NCI-H2107 treated with DMSO at 0.1 percent for 48 hours (cell line): ENCODE measurements around the gene UBASH3B.

ENCODE experiments used
- DNase-seq: peaks from one replicate; lab custom pipeline; 2025; ENCODE audit not compliant: unreplicated experiment; lab: John Stamatoyannopoulos, UW

UBASH3B gene

DNA sequence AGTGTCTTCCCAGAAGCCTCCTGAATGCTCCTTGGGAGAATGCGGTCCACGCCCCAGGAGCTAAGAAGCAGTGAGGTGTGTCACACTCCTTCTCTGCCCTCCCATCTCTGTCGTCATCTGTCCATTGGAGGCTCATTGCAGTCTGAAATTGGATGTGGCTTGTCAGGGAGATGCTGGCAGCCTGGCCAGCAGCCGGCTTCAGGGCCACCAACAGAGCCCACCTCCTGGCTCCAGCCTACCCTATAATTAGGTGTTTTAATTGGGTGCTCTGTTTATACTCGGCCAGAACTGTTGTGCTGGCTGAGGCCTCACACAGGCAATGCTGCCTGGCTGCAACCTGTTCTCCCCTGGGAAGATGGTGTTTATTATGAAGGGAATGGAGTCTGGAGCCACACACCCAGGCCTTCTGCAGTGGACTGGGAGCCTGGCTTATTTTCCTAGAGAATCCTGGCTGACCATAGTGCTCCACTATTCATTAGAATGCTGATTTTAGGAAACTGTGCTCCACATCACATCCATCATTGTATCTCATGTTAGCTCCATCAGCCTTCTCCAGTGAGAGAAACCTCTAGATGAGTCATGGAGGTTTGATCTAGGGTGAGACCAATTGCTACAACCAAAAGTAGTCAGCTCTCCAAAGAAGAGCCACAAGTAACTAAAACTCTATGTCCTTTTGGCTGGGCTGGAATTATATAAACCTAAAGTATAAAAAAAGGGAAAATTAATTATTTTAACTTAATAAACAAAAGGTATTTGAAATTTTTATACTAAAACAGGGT lies 96.0 kb downstream of the UBASH3B start:
- DNase-seq = no peak

DNA sequence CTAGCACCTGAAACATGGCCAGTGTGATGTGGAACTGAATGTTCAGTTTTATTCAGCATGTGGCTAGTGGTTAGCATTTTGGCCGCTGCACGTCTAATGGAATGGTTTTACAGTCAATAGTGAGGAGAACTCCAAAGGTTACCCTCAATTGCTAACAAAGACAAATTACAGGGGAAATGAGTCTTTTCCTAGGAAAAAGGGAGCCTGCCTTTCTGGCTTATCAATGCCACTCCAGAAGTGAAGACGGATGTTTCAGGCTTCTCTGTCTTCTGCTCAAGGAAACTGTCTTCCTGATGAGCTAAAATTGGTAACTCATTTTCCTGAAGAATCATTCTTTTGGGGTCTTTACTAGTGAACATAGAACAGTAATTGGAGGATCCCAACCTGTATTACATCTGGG lies 98.5 kb downstream of the UBASH3B start:
- no peak for DNase-seq

DNA sequence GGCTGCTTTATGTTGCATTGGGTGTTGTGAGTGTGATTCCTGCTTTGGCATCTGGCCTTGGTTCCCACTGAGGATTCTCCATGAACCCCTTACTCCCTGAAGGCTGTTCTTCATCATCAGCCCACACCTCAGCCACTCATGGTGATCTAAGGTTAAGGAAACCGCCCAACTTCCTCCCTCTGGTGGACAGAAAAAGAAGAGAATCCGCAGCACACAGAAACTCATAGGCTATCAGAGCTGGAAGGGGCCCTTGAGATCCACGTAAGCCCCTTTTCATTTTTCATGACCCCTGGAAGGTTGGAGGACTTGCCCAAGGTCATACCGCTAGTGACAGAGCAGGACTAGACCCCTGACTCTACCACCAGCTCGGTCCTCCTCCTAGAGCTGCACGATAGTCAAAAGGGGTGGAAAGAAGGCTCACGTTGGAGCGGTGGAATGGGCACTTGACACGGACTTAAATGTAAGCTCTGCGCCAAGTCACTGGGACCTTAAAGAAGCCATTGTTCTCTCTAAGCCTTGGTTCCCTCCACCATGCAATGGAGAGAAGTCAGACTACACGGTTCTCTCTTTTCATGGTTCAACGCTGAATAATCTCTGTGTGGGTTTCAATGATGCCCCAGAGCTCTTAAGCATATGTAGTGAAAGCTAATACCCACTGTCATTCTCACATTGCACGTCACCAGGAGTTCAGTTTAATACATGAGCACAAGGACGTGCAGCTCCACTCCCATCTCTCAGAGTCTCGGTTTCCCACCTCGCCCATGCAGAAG lies 99.2 kb downstream of the UBASH3B start:
- no peak for DNase-seq

DNA sequence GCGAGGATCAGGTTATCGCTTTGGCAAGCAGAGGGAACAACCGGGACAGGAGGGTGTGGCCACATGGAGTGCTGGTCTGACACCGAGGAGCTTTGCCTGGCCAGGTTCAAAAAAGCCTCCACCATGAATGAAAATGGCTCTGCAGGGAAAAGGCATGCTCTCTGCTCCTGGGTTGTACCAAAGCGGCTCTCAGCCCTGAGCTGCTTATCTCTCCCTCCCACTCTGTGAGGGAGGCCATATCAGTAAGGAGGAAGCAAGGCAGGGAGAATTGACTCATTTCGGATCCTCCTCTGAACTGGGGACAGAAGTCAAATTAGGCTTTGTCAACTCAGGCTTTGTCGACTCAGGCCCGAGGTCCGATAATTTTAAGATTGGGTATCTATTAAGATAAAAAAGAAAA lies 99.9 kb downstream of the UBASH3B start:
- no peak for DNase-seq

DNA sequence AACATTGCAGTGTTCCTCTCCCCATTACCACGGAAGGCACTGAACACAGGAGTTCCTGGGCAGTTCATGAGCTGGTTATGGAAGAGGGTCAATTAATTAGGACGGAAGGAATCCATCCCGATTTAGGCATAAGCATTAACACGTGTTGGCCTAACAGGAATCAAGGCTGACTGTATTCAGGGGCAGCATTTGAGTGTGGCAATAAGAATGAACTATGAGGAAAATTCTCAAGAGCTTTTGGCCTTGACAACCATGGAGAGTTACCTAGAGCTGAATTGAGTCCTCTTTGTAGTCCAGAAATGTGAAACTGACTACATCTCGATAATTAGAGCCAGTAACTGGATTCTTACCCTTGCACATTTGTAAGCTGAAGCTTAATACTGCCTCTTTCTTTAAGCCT lies 100.4 kb downstream of the UBASH3B start:
- DNase-seq = no peak

DNA sequence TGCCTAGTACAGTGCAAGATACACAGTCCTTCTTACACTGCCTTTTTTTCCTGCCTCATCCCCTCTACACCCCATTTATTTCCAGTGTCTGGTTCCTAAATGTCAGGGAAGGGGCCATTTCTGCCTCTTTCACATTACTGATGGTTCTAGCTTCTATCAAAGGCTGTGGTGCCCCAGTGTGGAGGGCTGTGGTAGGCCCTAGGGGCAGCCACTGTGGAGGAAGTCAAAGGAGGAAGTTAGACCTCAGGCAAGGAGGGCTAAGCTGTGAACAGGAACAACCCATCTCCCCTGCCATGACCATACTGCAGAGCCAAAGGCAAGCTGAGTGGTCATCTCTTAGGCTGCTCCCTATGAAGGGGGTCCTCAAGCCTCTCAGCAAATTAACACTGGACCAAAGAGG lies 100.9 kb downstream of the UBASH3B start:
- DNase-seq = no peak

DNA sequence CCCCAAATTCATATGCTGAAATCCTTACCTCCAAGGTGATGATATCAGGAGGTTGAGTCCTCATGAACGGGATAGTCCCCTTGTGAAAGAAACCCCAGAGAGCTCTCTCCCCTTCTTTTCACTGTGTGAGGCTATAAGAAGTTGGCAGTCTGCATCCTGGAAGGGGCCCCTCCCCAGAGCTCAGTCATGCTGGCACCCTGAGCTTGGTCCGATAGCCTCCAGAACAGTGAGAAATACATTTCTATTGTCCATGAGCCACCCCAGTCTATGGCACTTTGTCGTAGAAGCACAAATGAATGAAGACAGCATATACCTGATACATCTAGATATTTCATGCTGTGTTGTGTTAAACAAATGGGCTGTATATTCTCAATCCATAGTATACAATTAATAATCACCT lies 101.7 kb downstream of the UBASH3B start:
- DNase-seq = no peak

DNA sequence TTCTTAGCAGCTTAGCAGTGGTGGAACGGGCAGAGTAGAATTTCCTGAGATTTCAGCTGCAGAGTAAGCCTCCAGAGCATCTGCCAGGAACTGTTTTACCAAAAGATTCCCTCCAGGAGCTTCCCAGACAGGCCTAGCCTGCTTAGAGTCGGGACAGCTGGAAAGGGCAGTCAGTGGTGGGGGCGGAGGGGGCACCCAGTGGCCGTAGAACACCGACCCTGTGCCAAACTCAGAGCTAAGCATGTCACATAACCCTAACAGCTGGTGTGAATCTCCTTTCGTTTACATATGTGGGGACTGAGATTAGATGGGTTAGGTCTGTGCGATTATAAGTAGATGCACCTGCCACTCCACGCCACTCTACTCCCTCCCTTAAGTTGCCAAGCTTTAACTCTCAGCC lies 102.8 kb downstream of the UBASH3B start:
- DNase-seq = no peak

DNA sequence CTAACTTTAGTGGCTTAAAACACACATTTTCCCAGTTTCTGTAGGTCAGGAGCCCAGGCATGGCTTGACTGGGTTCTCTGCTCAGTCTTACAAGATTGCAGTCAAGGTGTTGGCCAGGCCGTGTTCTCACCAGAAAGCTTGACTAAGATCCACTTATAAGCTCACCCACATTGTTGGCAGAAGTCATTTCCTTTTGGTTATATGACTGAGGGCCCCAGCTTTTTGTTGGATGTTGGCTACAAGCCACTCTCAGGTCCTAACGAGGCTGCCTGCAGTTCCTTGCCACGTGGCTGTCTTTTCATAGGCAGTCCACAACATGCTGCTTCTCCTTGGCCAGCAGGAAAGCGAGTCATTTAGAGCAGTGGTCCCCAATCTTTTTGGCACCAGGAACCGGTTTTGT lies 103.5 kb downstream of the UBASH3B start:
- DNase-seq = no peak

DNA sequence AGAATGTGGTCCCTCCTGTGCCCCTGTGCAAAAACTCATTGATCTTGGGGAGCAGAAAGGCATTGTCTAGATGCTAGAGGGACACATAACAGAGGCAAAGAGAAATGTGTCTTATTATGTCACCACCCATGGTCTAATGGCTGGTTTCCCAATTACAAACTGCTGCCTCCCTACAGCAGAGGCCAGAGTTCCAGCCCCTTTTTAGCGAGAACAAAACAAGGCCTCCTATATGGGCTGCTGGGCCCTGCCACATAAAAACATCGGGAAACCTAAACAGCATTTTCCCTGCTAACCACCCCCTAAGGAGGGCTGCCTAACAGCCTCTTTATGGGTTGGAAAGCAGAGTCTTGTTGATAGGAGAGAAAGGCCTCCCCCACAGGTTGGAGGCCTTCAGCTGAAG lies 107.6 kb downstream of the UBASH3B start:
- DNase-seq = no peak

DNA sequence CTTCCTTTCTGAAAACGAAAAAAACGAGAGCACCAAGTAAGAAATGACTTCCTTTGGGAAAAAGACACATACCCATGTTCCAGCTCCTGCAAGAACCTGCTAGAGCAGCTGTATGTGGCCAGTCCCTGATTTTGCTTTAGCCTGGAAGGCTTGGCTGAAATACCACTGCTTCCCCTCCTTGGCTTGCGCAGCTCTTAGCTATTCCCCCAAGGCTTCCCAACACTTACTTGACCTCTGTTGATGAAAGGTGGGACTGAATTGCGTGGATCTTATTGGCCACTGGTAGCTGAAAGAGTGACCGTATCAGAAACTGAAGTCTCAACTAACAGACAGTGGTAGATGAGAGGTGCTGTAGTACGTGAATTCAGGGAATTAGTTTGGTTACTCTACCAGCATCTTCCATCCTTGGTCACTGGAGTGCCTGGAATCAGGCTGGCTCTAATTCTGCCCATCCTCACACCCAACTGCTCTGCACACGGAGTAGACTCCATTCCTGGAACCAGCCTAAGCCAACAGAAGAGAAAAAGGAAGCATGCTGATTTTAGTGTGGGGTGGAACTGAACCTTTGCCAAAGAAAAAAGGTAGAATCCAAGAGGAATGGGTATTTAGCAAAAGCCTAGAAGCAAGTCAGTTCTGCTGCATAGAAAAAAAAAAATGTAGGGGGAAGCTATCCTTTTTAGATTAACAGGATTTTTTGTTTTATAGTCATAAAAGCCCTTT lies 109.0 kb downstream of the UBASH3B start:
- no peak for DNase-seq

DNA sequence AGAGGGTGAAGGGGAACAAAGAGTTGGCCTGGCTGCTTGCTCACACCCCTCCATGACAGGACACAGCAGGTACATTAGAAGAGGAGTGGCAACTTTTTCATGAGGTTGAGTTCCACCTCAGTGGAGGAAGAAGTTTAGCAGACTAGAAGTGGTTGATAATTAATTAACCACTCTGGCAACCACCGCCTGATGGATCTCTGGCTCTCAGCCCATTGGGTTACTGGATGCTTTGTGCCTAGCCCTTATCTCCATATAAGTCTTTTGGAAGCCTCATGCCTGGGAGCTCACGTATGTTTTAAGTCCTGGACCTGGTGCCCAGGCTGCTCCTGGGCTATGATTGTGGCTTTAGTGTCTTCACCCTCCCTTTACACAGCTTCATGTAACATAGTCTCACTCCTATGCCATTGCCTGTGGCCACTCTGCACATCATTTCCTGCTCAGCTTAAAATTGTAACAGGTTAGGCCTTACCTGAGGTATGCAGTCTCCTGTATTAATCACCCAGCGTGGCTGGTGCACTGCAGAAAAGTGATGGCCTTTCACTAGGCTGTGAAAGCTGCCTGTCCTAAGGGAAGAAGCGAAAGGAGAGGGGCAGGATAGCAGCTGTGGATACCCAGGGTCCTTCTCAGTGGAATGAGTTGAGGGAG lies 110.1 kb downstream of the UBASH3B start:
- DNase-seq = no peak

DNA sequence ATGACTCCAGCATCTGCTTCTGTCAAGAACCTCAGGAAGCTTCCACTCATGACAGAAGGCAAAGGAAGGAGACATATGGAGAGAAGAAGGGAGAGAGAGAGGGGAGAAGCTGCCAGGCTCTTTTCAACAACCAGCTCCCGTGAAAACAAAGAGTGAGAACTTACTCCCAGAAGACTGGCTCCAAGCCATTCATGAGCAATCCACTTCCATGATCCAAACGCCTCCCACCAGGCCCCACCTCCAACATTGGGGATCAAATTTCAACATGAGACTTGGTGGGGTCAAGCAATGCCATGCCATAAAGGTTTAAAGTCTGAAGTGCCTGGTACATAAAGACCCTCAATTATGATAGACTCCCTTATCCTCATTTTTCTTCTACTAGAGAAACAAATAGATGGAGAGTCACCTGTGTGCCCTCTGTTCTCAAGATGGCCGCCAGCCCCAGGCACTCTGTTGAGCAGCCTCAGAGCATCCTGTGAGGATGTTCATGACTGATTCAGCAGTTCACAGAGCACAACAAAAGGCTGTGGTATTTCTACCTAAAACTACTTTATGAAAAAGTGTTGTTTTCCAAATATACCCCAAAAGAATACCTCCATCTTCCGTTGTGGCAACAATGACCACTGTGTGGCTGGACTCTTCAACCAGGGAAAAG lies 113.7 kb downstream of the UBASH3B start:
- no peak for DNase-seq

DNA sequence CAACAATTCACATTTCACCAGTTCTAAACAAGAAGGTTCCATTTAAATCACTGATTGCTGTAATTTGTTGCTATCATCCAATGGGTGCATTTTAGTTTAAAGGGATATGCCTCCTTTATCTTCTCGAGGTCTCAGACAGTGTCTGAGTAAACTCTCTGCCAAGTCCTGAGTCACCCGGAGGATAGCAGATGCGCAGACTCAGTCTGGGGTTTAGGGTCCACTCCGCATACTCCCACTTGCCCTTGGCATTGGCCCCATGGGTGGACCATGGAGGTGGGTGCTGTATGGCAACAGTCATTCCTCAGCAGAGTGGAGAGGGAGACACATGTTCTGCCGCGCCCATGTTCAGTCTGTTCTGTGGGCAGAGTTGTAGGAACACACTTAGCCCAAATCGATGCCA lies 117.4 kb downstream of the UBASH3B start:
- no peak for DNase-seq

DNA sequence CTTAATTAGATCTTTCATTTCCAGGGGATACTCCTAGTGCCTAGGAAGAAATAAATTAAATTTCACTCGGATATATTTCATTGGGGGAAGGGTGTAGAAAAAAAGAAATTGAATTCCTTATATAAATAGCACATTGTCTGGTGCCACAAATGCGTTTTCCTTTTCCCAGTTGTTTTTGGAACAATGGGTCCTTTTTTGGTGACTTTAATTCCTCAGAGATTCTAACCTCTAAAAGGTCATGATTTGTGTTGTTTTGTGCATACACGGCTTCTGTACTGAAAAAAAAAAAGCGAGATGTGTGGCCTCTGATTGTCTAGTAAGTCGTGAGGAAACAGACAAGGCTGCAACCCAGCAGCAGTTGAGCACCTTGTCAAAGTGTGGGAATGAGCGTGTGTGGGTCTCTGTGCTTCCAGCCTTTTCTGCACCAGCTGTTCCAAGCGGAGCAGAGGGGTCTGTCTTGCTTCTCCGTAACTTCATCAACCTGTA lies 118.3 kb downstream of the UBASH3B start:
- DNase-seq = no peak

DNA sequence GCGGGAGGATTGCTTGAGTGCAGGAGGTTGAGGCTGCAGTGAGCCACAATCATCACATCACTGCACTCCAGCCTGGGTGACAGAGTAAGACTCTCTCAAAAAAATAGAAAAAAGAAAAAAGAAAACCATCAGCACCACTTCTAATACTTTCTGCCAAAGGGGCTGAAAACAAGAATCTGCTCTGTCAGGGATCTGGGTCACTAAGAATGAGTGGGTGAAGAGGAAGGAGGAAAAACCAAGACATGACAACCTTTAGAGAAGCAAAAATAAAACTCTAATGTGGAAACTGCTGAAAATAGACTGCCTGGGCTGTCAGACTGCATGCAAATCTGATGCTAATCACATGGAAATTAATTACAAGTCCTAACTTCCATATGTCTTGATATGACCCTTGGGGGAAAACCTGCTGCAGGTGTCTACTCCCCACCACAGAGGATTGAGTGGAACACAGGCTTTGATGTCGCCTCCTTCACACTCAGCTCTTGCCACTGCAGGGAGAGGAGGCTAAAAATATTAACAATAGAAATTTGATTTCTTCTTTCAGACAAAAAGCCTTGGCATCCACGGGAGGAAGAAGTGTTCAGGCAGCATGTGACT lies 120.3 kb downstream of the UBASH3B start:
- DNase-seq = no peak

DNA sequence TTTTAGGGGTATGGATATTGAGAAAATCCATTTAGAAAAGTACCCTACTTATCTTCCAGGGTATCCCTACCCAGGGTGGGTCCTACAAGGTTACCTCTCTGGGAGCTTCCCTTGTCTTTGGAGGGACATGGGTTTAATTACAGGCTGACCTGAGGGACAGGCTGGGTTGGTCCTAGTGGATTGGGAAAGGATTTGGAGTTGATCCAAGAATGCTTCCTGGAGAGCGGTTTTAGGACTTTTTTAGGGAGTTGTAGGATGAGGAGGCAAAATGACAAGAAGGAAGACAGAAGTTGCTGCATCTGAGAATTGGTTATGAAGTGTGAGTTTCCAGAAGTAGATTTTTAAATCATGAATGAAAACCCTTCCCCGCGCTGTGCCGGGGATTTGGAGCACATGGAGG lies 121.0 kb downstream of the UBASH3B start:
- no peak for DNase-seq

DNA sequence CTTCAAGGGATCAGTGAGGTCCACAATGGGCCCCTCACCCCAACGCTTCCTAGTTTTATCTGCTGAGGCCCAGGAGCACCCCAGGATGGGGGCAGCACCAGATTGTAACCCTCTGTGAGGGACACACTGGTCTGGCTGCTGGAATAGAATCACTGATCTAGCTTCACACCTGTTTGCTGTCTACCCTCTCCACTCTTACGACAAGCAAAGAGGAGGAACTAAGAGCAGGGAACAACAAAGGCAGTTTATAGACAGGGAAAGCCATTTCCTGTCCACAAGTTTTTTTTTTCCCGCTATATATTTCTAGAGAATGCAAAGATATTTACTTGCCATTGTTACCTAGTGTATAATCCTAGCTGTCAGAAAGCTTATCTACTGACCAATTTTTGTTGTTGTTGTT lies 121.8 kb downstream of the UBASH3B start:
- no peak for DNase-seq

DNA sequence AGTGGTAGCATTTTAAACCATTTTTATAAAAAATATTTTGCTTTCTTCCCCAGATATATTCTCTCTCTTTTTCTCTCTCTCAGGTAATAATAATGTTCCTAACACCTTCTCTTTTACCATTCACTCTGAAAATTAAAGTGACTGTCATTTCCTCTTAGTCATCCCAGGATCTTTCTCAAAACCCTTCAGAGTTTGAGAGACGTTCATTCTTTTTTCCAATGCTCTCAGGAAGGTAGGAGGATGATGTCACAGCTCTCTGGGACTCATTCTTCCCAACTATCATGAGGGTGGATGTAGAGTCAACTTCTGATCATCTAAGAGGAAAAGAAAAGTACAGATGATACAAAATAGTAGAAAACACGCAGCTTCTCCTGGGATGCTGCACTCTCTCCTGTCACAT lies 122.6 kb downstream of the UBASH3B start:
- DNase-seq = no peak

DNA sequence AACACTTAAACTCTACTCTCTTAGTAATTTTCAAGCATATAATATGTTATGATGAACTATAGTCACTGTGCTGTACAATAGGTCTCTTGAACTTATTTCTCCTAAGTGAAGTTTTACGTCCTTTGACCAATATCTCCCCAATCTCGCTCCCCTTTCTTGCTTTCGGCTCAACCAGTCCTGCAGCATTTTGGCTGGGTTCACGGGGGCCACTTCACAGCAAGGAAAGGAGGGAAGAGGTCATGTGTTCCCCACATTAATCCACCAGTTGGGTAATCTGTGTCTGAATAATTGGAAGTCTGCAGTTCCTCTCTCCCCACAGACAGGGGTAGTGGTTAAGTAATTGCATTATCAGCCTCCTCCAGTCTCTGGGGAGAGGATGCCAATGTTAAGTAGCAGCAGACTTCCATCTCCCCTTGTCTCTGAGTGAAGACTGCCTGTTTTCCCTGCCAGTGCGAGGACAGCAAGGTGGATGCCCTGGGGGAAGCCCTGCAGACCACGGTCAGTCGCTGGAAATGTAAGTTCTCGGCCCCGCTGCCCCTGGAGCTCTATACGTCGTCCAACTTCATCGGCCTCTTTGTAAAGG lies 123.6 kb downstream of the UBASH3B start:
- DNase-seq = no peak
